AG04449 (cell line): ENCODE data around the gene CARTPT.

Experiments used
- CTCF ChIA-PET: fragments of 350-600 bp; formaldehyde crosslinking; extraction: SDS; loops from one replicate; lab custom pipeline; 2021; ENCODE audit warnings: antibody characterized with exemption; lab: Yijun Ruan, JAX
- POLR2A ChIA-PET: fragments of 400-600, 350-600 bp; formaldehyde crosslinking; extraction: SDS; loops from one replicate; lab custom pipeline; 2020; ENCODE audit warnings: antibody characterized with exemption, inconsistent platforms; lab: Yijun Ruan, JAX
- DNase-seq: peaks from one replicate; pipeline ENCODE4 v3.0.0-alpha.2; 2010; ENCODE audit warnings: low read depth, low spot score
- H3K4me3 ChIP-seq: 2 replicates; pipeline ENCODE4 v1.5.1; 2011; ENCODE audit warnings: low read depth, mild to moderate bottlenecking, control low read depth, low read length
- TF ChIP-seq, protein P1 (sequence below): IDR thresholded peaks from one replicate; pipeline ENCODE4 v1.5.1; 2011; ENCODE audit warnings: mild to moderate bottlenecking, moderate library complexity, low read length, control low read depth, inconsistent platforms; ENCODE audit not compliant: insufficient read depth; ENCODE audit errors: missing control alignments

CARTPT gene

GRCh38 chr5:71719063-71719964 is at the start of gene CARTPT:
TSS of gene CARTPT (plus strand) at chr5:71719275. CDS start at chr5:71719294, 19 bp downstream.
- no peak within 1 kb of the TSS for H3K4me3 ChIP-seq
- POLR2A ChIA-PET, result no interaction called here
- CTCF ChIA-PET, result no interaction called here
- no peak for DNase-seq
- TF ChIP-seq, protein P1, sequence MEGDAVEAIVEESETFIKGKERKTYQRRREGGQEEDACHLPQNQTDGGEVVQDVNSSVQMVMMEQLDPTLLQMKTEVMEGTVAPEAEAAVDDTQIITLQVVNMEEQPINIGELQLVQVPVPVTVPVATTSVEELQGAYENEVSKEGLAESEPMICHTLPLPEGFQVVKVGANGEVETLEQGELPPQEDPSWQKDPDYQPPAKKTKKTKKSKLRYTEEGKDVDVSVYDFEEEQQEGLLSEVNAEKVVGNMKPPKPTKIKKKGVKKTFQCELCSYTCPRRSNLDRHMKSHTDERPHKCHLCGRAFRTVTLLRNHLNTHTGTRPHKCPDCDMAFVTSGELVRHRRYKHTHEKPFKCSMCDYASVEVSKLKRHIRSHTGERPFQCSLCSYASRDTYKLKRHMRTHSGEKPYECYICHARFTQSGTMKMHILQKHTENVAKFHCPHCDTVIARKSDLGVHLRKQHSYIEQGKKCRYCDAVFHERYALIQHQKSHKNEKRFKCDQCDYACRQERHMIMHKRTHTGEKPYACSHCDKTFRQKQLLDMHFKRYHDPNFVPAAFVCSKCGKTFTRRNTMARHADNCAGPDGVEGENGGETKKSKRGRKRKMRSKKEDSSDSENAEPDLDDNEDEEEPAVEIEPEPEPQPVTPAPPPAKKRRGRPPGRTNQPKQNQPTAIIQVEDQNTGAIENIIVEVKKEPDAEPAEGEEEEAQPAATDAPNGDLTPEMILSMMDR, result no peak

- no peak for DNase-seq
- TF ChIP-seq, protein P1, result no peak
- no peak overlapping the region for H3K4me3 ChIP-seq
- ChIA-PET CTCF (no interaction called here), POLR2A (no interaction called here)
These were observed 41.1 kb upstream of the CARTPT start for GRCh38 chr5:71677977-71678376.

GRCh38 chr5:71679714-71680113 is 39.4 kb upstream of the CARTPT start:
- TF ChIP-seq, protein P1, result no peak
- H3K4me3 ChIP-seq, result no peak overlapping the region
- ChIA-PET CTCF (no interaction called here), POLR2A (no interaction called here)
- no peak for DNase-seq

GRCh38 chr5:71680510-71680909 is 38.6 kb upstream of the CARTPT start:
- ChIA-PET CTCF (no interaction called here), POLR2A (no interaction called here)
- H3K4me3 ChIP-seq, result no peak overlapping the region
- DNase-seq, result no peak
- TF ChIP-seq, protein P1, result no peak

DNA sequence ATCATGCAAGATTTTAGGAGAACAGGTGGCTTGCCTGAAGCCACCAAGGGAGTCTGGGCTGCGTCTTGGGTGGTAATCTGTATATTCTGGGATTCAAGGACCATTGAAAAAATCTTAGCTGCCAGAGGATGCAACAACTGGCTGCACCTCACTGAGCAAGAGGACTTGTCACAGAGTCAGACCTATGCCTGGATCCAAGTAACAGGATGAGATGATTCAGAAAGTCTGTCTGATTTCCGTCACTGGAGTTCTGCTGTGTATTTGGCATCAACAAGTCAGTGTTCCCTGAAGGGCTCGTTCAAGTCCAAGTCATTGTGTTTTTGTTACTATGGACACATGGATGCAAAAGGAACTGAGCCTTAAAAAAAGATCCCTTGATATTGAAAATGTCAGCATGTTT is 37.8 kb upstream of the CARTPT start:
- ChIA-PET CTCF (no interaction called here), POLR2A (no interaction called here)
- TF ChIP-seq, protein P1, result no peak
- DNase-seq, result no peak
- H3K4me3 ChIP-seq, result no peak overlapping the region

DNA sequence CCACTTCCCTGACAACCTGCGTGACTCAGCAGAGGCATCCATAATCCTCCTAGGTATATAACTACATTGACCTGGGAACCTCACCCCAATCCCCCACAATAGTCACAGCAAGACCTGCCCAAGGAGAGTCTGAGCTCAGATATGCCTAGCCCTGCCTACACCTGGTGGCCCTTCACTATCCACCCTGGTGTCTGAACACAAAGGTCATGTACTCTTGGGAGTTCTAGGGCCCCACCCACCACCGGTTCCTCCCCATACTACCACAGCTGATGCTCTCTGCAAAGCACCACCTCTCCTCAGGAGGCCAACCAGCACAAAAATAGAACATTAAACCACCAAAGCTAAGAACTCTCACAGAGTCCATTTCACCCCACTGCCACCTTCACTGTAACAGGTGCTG is 34.8 kb upstream of the CARTPT start:
- POLR2A ChIA-PET, result no interaction called here
- no peak for DNase-seq
- no peak overlapping the region for H3K4me3 ChIP-seq
- TF ChIP-seq, protein P1, result no peak
- CTCF ChIA-PET, result no interaction called here
